HG03558 (cell line): ENCODE measurements around the gene BTBD10.

Experiments
- ATAC-seq: cut with Tn5 transposase; IDR thresholded peaks from one replicate; pipeline ENCODE4 v1.9.1; 2021; ENCODE audit warnings: moderate number of reproducible peaks; ENCODE audit not compliant: unreplicated experiment; ENCODE audit errors: extremely low read depth

The BTBD10 gene

DNA sequence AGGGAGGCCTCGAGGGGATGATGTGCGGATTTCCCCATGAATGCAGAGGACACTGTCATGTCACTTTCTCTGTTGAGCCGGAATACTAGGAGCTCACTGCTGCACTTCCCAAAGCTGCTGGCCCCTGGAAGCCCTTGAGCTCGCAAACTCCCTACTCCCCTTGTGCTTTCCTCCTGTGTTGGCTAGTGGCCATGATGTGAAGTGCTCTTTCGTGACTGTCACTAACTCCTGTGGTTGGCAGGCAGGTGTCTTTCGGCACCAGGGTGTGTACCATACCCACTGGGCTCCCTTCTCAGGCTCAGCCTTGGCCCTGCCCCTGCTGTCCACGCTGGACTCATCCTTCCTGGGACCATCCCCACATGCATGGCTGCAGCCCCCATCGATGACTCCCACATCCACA is 86.2 kb downstream of the BTBD10 start:
- no peak for ATAC-seq

DNA sequence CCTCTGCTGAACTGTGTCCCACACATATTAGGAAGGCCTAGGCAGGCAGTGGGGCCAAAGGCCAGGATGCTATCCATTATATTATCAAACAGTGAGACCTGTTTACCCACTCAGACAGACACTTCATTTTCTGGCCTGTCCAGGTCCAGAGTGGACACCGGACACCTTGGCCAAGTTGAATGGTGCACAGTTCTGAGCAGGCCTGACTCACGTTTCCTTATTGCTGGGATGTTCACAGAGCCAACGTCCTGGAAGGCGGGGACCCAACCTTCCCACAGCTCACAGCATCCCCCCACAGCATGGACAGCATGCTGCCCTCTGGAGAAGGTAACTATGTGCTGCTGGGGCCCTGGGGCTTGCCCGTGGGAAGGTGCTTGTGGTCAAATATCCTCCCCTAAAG is 86.6 kb downstream of the BTBD10 start:
- no peak for ATAC-seq

DNA sequence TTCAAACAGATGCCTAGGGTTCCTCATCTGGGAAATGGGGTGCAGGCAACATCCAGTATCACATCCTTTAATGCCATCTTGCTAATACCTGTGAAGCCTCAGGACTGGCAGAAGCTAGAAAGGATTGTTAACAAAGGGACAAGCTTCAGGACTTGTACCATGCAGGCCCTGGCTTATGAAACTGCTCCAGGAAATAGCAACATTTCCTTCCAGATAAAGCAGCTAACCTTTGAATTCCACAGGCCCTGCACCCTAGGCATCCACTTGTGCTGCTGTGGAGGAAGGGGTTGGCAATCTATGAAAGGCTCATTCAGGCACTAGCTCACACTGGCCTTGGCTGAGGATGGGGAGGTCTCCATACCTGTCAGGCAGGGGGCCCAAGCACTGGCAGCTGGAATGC is 87.2 kb downstream of the BTBD10 start:
- ATAC-seq: no peak

DNA sequence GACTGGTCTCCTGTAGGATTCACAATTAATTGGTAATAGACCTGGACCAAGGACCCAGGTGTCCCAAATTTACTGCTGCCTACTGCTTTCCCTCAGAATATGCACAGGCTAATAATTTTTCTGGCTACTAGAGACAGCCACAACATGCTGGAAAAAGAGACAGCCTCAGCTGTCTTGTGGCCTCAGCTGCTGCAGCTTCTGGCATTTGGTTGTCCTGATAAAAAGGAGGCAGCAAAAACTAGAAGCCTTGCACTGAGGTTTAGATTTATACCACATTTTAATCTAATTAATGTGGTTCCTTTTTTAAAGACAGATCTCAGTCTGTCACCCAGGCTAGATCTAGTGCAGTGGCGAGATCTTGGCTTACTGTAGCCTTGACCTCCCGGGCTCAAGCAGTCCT is 89.8 kb downstream of the BTBD10 start:
- ATAC-seq: no peak

DNA sequence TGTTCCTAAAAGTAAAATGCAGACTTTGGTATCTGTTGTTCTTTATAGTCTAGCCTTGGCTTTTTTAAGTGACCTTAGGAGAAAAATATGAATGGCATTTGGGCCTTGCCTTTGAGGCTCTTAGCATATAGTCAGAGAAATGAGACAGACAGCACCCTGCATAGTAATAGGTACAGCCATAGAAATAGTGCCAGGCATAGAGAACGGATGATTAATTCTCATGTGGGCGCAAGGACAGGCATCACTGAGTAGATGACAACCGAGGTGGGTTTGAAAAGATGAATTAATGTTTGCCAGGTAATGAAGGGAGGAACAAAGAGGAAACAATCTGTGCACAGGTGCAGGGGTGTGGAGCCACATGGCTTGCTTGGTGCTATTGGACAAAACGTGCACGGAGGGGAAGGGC is 95.0 kb downstream of the BTBD10 start:
- no peak for ATAC-seq

DNA sequence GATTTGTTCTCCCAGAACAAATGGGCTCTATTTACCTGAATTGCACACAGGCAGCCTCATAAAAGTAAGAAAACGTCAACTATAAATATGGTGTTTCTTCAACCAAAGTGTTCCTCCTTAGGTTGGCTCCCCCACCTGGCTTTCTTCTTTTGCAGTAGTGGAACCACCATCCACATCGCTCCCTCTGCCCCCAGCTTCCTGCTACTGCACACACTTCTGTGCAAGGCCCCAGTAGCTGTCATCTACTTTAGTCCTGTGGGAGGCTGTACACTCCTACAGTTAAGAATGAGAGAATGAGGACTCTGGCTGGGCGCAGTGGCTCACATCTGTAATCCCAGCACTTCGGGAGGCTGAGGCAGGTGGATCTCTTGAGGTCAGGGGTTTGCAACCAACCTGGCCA is 95.9 kb downstream of the BTBD10 start:
- no peak for ATAC-seq

DNA sequence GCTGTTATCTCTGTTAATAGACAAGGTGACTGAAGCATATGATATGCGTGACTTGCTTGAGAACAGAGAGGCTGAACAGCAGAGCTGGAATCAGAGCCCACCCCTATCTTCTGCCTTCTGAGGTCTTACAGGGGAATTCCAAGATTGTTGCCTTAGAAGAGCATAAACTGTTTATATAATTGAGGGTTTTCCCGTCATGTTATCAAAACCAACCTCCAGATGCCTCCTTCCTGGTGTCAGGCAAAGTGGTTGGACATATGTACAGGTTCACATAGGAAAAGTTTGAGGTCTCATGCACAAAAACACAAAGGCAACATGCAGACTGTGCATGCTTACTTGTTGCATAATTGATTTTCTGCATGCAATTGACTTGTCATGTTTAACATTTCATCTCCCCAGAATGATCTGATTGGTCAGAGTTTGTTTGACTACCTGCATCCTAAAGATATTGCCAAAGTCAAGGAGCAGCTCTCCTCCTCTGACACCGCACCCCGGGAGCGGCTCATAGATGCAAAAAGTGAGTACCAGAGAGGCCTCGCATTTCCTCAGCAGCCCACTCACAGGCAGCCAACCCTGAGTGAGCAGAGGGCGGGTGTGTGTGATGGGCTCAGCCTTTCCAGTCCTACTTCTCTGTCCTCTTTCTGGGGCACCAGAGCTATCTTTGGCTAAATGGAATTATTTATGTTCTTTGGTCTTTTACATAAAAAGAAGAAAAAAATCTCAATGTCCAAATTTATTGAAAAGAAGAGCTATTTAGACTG is 96.6 kb downstream of the BTBD10 start:
- no peak for ATAC-seq

DNA sequence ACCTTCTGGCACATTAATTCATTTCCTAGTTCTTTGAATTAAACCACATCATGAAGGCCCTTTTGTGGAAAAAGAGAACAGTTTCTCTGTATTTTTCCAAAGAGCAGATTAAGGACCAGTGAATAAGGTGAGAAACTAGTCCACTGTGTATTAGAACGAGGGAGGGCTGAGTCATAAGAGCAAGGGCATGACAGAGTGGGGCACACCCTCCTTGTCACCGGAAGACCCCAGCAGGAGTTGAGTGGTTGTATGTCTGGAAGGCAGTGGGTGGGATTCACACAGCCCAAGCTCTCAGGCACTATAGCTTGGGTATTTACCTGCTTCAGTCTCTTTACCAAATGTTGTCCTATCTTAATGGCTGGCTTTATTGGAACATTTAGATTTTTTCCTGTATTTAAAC is 98.6 kb downstream of the BTBD10 start:
- no peak for ATAC-seq

DNA sequence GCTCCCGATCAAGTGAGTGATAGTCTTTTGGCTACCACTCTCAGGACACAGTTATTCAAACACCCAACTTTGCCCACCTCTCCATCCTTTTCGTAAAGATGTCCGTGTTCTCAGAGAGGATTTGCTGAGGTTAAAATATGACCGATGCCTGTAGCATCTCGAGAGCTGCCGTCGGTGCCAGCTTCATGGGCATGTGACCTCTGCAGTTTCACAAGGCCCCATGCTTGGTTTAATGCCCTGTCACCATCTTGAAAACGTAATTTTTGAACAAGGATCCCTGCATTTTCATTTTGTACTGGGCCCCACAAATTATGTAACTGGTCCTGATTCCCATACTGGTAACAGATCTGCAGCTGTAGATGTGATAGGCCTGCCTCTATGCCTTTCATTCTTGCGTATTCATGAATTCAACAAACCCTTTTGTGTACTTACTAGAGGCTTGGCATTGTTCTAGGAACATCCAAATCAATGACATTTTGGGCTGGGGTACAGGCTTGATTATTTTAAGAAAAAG is 100.4 kb downstream of the BTBD10 start:
- no peak for ATAC-seq

DNA sequence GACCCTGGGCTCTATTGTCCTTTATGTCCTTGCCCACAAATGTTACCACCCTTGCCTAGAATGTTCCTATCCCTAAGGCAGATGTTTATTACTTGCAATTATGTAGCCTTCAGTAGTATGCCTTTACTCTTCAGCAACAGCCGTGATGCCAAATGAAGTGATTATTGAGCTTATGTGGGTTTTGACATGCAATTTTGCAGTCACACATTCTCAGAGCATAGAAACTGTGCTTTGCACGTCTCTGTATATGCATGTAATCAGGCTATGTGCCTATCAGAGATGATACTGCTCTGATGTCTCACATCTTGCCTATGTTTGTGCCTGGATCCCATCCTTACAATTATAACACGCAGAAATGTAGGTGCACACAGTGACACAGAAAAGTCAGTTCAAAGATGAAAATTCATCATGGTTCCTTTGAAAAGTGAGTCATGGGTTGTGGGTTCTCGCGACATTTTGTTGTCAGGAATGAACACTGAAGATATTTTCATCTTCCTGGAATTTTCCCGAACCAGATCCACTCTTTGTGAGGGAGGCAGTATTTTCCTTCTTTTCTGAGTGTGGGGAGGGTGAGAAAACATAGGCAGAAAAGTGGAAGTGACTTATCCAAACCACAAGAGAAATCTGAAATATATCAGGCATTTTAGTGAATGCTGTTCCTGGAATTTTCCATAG is 104.3 kb downstream of the BTBD10 start:
- no peak for ATAC-seq

DNA sequence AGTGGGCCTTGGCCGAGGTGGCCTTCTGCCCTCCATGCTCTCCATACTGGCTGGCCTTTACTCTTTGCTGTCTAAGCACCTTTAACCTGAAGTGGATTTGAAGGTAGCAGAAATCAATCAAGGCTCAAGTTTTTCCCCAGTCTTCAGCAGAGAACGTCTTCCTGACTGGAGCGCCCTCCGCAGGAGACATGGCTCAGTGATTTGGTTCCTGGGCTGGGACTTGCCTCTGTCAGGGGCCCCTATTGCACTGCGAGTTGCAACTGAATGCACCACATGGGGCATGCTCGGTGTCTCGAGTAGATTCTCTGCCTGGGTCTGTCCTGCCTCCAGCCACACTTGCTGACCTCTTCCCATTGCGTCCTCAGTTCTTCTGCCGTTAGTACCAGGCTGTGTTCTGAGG is 105.8 kb downstream of the BTBD10 start:
- no peak for ATAC-seq

DNA sequence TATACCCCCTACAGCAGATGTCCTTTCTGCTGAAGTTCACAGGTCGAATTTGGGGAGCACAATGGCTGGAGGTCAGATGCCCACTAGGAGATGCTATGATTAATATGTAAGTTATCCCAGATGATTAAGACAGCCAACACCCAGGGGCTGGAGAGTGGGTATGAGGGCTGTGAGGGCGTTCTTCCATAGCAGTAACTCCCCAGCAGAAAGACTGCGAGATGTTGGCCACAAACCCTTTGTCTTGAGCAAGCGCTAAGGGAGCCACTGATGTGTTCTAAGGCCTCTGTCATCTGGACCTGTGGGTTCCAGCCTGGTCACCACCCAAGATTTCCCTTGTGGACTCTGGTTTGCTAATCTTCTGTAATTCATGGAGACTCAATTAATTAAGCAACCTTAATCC is 107.8 kb downstream of the BTBD10 start:
- no peak for ATAC-seq

DNA sequence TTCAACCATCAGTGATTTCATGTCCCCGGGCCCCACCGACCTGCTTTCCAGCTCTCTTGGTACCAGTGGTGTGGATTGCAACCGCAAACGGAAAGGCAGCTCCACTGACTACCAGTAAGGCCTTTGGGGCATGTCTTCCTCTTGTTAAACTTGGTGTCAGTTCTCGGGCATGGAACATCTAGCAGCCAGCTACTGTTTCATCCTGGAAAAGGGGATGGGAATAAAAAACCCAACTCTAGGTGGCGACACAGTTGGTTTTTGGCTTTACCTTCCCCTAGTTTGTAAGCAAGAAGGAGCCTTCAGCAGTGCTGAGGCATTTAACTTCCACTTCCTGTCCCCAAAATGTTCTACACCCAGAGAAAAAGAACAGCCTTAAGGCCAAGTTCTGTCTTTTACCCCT is 108.7 kb downstream of the BTBD10 start:
- no peak for ATAC-seq

DNA sequence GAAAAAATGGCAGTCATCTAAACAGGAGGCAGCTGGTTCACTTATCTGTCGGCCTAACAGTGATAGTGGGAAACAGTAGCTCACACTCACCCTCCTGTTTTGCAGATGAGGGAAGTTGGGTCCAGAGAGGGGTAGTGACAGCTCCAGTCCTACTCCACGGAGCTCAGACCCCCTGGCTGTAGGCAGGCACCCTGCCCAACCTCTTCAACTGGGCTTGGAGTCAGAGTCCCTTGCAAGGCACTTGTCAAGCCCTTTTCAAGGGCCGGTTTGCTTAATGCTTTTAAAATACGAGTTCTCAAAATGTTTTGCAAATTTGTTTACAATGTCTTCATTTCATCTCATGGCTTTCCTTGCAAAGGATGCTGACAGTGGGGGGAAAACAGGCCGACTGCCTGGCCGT is 110.3 kb downstream of the BTBD10 start:
- no peak for ATAC-seq

DNA sequence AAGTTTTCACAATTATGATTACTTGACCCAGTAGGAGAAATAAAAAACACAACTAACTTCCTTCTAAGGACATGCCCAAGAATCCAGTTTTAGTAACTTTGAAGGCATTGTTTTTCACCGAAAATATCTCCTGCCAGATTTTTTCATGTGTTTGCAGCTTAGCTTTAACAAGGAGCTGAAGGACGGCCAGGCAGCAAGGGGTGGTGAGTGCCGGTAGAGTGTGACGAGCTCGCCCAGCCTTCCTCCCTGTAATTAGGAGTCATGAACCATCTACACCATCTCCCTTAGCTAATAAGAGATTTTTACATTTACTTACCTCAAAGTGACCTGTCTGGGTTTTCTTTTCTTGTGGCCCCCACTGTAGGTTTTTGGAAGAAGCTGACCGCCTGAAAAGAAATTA is 113.4 kb downstream of the BTBD10 start:
- ATAC-seq: no peak

DNA sequence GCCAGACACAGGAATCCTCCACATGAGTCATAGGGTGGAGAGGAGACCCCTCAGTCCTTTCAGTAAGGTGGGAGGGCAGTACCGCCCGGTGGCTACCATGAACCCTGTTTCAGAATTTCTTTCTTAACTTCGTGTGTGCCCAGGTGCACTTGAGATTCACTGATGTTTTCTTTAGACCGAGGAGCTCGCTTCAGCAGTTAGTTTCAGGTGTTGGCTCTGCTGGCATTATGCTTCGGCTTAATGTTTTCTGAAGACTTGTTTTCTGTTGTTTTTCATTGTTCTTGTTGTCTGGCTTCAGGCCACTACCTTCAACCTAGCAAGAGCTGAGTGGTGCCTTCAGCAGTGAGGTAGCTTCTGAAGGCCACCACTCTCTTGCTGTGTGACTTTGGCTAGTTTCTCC is 114.0 kb downstream of the BTBD10 start:
- no peak for ATAC-seq

DNA sequence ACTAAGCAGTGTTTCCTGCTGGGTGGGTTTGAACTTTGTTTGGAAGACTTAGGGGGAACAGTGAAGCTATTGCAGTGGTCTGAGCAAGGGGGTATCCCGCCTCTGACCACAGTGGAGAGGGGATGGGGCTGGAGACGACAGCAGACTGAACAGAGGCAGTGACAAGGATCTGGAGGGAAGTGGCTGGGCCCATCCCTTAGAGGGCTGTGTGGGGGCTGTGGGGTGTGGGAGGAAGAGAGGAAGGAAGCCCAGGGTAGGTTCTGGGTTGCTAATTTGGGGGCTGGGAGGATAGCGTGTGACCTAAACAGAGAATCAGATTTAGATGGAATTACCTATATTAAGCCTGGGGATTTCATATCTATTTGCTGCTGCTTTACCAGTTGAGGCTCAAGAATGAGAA is 114.7 kb downstream of the BTBD10 start:
- ATAC-seq: no peak

DNA sequence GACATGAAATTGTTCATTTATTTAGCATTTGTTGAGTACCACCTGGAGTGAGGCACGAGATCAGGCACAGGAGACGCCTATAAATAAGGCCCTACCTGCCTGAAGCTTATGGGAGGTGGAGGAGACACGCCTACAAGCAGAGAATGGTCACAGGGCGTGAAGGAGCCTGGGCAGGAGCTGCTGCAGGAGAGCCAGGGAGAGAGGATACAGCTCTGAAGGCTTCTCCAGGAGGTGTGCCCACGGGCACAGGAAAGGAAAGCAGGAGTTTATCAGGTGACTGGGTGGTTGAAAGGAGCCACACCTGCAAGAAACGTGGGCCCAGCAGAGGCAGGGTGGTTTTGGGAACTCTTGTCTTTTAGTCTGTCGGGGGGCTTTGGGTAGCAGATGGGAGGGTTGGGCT is 115.1 kb downstream of the BTBD10 start:
- no peak for ATAC-seq

DNA sequence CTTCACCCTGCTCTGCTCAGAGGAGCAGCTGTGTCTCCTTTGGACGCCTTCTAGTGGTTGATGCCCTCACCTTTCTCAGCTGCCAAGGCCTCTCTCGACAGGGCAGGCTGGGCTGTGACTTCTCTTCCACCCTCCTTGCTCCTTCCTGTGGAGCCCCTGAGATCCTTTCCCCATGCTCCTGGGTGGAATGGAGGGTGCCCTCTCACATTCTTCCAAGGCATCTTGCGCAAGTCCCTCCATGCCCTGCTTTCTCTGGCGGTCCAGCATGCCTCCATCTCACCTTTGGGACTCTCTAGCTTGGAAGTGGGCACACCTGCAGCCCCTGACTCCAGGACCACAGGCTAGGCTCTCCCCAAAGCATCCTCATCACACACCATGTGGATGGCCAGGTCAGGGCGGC is 116.6 kb downstream of the BTBD10 start:
- no peak for ATAC-seq

DNA sequence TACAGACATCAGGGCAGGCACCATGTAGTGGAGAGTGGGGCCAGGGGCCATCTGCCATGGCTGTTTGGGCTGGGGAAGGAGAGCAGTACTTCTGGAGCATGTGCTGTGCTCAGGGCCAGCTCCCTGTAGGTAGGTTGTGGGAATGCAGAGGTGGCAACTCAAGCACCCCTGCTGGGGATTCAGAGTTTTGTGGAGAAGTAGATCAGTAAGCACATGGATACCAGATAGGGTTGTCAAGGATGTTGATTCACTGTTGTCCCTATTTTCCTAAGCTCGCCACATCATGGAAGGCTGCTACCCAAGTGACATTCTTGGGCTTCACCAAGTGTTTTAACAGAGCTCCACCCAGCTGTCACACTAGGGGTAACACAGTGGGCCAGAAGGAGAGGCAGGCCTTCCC is 118.2 kb downstream of the BTBD10 start:
- no peak for ATAC-seq

DNA sequence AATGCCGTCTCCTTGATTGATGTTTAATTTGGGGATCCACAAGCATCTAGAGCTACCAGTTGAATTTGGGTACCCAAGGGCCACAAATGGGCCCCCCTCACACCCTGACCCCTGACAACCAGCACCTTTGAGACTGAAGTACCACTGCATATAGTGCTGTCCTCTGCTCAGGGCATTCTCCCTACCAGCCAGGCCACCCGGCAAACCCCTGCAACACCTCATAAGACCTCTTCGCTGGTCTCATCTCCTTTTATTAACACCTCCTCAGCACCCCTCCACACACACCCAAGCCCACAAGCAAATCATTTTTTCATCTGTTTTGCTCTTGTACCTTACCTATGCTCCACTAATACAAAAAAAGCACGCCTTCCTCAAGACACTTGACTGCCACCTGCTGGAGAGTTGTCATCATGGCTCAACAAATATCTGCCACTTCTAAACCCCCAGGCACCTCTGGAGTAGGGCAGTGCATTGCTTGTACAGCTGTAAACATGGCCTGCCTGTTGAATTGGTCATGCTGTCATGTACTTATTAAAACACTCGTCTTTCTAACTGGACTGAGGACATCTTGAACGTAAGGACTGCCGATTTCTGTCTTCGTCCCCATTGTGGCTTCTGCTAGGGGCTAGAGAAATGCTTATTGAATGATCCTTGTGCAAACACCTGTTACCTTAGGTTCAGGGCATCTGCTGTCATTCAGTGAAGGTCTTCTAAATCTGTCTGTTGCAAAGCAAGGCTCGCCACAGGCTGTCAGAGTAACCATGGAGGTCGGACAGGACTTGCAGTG is 118.9 kb downstream of the BTBD10 start:
- no peak for ATAC-seq
